IPS-18c (cell line): ENCODE data around the gene NKAIN2.
"Not testable (repeated sequence)": the region's sequence is repeated elsewhere in the genome, so short reads cannot be mapped to it uniquely, and the experiment has no call there.

Source experiments
- H3K4me3 ChIP-seq: 2 replicates; pipeline ENCODE4 v1.7.0; 2013; ENCODE audit warnings: low read depth, mild to moderate bottlenecking, low read length, moderate library complexity; ENCODE audit not compliant: insufficient read depth
- H3K9me3 ChIP-seq: one replicate; pipeline ENCODE4 v1.6.1; 2013; ENCODE audit warnings: mild to moderate bottlenecking, low read length, moderate library complexity; ENCODE audit not compliant: control insufficient read depth, insufficient read depth

NKAIN2 gene

DNA sequence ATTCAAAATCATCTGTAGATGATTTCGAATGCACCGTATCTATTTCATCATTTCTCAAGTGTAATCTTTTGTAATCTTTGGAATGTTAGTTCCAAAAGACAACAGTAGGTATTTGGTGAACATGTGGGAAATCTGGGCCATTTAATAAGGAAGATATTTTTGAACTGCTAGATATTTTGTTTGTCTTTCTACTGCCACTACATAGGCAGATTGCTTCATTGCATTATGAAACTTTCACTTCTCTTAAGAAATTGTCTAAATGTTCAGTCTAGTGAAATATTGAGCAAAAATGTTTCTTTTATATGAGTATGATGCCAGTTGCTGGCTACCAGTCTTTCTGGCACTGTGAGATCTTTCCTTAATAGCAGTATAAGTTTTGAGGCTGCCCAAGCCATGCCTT, 630.8 kb downstream of the NKAIN2 start:
- H3K4me3 ChIP-seq = no peak overlapping the region
- no peaks in the 10 kb centered on the region for H3K9me3 ChIP-seq

DNA sequence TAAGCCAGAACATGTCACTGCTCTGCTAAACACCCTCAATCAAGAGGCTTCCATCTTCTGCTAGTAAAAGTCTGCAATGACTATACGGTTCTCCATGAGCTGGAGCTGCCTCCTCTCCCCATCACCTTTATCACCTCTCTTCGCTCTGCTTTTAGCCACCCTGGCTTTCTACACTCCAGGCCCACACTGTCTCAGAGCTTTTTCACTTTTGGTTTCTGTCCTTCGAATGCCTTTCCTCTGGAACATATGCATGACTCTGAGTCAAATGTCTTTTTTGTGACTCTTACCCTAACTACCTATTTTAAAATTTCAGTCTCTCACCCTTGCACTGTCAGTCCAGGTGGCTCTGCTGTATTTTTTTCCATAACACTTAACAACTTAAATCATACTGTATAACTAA, 633.1 kb downstream of the NKAIN2 start:
- no peak overlapping the region for H3K4me3 ChIP-seq

GRCh38 chr6:124438546-124439065, 634.9 kb downstream of the NKAIN2 start:
- H3K4me3 ChIP-seq = no peak overlapping the region
- H3K9me3 ChIP-seq = no peaks in the 10 kb centered on the region

More for the DNA sequence above, 633.1 kb downstream of the NKAIN2 start:
- no peaks in the 10 kb centered on the region for H3K9me3 ChIP-seq

GRCh38 chr6:124441450-124441849, 637.8 kb downstream of the NKAIN2 start:
- Histone ChIP-seq H3K9me3 (no peaks in the 10 kb centered on the region), H3K4me3 (no peak overlapping the region)

DNA sequence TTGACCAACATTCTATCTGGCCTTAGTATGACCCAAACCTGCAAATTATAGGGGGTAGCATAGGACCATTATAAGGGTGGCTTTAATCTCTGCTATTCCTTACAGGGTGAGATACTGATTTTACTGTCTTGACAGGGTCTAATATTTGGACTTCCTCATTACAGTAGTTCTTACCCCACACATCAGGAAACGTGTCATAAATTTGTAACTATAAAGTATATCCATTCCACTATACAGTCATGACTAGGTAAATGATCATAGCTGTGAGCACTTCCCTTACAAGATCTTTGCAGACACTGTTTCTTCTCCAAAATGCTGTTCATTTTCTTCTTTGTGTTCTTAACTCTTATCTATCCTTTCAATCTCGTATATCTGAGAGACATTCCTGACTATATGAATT, 639.9 kb downstream of the NKAIN2 start:
- no peak overlapping the region for H3K4me3 ChIP-seq
- no peaks in the 10 kb centered on the region for H3K9me3 ChIP-seq

DNA sequence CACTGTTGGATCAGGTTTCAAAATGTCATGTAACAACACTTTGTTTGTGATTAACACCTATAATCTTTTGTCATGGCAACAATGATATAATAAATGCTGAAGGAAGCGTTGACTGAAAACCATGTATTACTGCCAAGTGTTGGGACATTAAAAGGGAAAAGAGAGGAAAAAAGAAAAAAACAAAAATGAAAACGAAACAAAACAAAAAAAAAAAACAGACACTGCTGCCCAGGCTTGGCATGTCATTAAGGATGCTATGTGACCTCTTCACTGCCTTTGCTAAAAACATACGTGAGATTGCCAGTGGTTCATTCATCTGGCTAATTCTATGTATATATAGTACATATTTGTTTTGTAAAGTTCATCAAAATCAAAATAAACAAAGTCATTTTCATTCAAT, 641.9 kb downstream of the NKAIN2 start:
- H3K9me3 ChIP-seq = no peaks in the 10 kb centered on the region
- H3K4me3 ChIP-seq = no peak overlapping the region

DNA sequence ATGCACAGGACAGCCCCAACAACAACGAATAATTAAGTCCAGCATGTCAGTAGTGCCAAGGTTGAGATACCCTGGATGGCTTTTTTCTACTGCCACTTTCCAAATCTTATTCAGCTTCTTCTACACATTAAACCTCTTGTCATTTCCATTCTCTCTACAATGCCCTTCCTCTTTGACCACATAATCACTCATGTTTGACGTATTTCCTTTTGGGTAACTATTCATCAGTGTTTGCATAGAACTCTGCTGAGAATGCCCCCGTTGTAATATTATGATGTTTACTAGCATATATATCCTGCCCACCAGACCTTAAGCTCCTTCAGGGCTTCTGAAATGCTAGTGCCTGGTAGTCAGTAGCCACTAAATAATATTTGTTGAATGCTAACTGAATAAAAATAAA, 643.3 kb downstream of the NKAIN2 start:
- no peak overlapping the region for H3K4me3 ChIP-seq
- H3K9me3 ChIP-seq = no peaks in the 10 kb centered on the region

DNA sequence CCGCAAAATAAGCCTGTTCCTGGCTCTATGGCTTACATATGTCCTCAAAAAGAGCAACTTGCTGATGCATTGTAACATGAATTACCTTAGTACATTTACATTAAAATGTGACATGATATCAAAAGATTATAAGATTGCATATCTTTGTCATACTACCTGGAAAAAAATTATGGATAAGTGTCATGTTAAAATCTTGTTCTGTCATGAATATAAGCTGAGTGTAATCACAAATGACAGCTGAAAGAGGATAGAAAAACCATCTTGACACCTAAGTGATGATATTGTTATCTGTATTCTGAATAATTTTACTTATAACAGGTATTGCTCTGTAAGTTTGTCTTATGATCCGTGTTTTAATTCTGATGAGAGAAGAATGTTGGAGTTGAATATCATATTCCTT, 655.6 kb downstream of the NKAIN2 start:
- no peak overlapping the region for H3K4me3 ChIP-seq
- no peaks in the 10 kb centered on the region for H3K9me3 ChIP-seq

GRCh38 chr6:124462750-124463149, 659.1 kb downstream of the NKAIN2 start:
- H3K4me3 ChIP-seq = no peak overlapping the region
- H3K9me3 ChIP-seq = no peaks in the 10 kb centered on the region

DNA sequence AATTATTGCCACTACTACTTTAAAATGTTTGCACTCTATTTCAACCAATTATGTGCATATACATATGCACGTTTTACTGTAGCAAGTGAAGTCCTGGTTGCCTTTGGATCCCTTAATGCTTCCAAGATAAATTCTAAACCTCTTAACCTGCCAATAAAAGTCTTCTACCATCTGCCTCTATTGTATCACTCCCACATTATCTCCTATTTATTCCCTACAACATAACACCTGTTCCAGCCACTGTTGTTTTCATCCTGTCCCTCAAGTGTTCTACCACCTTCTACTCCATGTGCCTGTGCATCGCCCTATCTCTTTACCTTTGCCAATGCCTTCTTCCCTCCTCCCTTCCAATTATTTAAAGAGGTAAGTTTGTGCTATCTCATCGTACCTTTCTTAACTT, 659.6 kb downstream of the NKAIN2 start:
- Histone ChIP-seq H3K4me3 (no peak overlapping the region), H3K9me3 (no peaks in the 10 kb centered on the region)

DNA sequence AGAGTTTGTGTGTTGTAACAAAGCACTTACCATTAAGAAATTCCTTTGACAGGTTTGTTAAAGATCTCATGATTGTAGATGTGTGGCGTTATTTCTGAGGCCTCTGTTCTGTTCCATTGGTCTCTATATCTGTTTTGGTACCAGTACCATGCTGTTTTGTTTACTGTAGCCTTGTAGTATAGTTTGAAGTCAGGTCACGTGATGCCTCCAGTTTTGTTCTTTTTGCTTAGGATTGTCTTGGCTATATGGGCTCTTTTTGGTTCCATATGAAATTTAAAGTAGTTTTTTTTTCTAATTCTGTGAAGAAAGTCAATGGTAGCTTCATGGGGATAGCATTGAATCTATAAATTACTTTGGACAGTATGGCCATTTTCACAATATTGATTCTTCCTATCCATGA, 660.9 kb downstream of the NKAIN2 start:
- H3K9me3 ChIP-seq, H3K4me3 ChIP-seq: not testable (repeated sequence)

- Histone ChIP-seq H3K4me3 (no peak overlapping the region), H3K9me3 (no peaks in the 10 kb centered on the region)
Measured at GRCh38 chr6:124466949-124467348, 663.3 kb downstream of the NKAIN2 start.

DNA sequence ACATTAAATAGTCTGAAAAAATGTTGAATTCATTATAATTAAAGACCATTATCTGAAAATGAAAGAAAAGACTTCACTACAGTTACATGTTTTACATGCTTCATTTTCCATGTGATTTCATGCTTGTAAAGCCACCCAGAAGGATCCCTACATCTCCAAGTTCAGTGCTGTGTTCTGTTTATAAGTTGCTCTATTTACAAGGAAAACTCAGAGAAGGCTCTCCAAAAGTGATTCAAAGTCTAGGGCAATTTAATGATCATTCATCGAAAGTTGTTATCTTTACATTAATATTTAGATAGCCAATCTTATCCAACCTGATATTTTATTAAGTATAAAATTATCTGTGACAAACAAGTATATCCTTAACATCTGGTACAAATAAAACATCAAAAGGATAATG, 663.7 kb downstream of the NKAIN2 start:
- Histone ChIP-seq H3K9me3 (no peaks in the 10 kb centered on the region), H3K4me3 (no peak overlapping the region)

GRCh38 chr6:124470803-124471202, 667.1 kb downstream of the NKAIN2 start:
- Histone ChIP-seq H3K9me3 (no peaks in the 10 kb centered on the region), H3K4me3 (no peak overlapping the region)

- Histone ChIP-seq H3K4me3 (no peak overlapping the region), H3K9me3 (no peaks in the 10 kb centered on the region)
Measured at GRCh38 chr6:124475176-124475575, 671.5 kb downstream of the NKAIN2 start.

DNA sequence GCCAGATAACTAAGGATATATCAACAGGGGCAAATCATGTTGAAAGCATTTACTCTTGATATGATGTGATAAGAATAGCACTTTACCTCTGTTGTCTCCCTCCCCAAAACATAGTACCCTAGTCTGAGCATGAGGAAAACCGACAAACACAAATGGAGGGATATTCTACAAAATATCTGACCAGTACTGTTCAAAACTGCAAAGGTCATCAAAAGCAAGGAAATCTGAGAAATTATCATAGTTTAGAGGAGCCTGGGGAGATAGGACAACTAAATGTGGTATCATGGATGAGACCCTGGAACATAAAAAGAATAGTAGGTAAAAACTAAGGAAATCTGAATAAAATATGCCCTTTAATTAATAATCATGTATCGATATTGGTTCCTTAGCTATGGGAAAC, 675.2 kb downstream of the NKAIN2 start:
- Histone ChIP-seq H3K4me3 (no peak overlapping the region), H3K9me3 (no peaks in the 10 kb centered on the region)

DNA sequence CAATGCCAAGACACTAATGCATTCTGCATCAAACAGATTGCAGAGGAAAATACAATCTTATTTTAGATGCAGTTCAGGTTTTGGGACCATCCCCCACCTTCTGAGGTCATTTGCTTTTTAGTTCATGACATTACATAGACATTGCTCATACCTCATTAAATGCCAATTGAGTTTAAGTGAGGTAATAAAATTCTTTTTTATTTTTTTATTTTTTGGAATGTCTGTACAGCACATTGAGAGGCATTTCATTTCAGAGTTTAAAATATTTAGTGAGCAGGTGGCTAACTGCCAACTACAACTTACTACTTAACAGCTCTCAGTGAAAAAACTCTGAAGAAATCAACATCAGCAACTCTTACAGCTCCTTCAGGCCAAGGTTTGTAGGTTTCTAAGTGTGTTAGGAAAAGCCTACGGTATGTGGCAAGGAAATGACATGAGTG, 676.3 kb downstream of the NKAIN2 start:
- no peaks in the 10 kb centered on the region for H3K9me3 ChIP-seq

DNA sequence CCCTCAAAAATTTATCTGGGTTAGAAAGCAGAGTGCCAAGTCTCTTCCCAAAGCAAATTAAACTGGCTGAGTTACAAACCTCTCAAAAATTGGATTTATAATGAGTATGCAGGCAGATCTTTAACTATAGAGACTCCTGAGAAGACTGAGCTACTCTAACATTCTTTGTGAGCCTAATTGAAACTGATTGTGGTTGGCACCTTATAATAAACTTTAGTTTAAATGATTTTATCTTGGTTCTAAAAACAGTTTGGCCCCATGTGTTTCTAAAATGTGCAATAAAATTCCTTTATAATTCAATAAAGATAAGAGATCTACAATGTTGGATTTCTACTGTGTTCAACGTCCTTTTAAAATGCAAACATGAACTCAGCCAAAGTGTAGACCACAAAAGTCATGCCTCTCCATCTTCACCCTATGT, 678.4 kb downstream of the NKAIN2 start:
- Histone ChIP-seq H3K9me3 (no peaks in the 10 kb centered on the region), H3K4me3 (no peak overlapping the region)

More for the DNA sequence above, 676.3 kb downstream of the NKAIN2 start:
- H3K4me3 ChIP-seq = no peak overlapping the region

GRCh38 chr6:124487623-124488431, 684.2 kb downstream of the NKAIN2 start:
- Histone ChIP-seq H3K9me3 (no peaks in the 10 kb centered on the region), H3K4me3 (no peak overlapping the region)
